Measurements from ENCODE around the gene PRUNE2. TPM values are rescaled to one million over a fixed set of nuclear protein-coding genes. Genes with fewer than 3 reads are reported as not detected.

The PRUNE2 gene
- polyA plus RNA-seq, 1 donor (not counting 4 experiments of a cell fraction or from before 2014, with no cell fraction given), result 0.41 TPM

DNA sequence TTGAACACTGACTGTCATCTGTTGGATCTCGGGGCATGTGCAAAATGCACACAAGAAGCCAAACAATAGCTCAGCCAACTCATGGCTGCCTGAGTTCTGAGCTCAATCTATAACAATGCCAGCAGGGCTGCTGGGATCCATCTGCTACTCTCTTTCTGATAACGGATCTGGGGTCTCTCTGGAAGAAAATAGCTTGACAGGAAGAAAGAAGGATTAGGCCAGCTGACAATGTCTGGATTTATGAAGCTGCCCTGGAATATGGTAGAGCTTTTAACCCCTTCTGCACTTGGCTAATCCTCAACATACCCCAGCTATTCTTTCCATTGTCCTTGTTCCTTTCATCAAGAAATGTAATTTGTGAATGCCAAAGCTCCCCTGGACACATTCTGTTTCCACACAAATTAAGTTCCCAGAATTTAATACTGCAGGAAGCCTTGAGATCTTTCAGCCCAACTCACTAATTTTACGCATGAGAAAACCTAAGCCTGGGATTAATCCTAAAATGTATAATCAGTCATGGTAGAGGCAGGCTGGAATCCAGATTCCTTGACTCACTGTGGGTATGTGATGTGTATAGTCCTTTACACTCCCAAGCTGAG, 204.4 kb downstream of the PRUNE2 start:
- Histone ChIP-seq H3K27ac (ENCODE audit: control insufficient read depth, insufficient read depth, low read length) (no peak overlapping the region), H3K4me1 (ENCODE audit: control insufficient read depth, extremely low read depth, insufficient read depth, low read length) (no peaks in the 10 kb centered on the region), H4K20me1 (ENCODE audit: control insufficient read depth, extremely low read depth, insufficient read depth, low read length) (no peaks in the 10 kb centered on the region), H3K9me3 (ENCODE audit: control insufficient read depth, low read depth, low read length) (no peaks in the 10 kb centered on the region), H3K4me3 (ENCODE audit: control insufficient read depth in 2 of 3, extremely low read depth in 1 of 3, insufficient read depth in 2 of 3, low read depth in 1 of 3, low read length in 3 of 3) (no peak overlapping the region), H3K27me3 (ENCODE audit: control insufficient read depth, extremely low read depth, insufficient read depth, low read length) (no peaks in the 10 kb centered on the region), H2AFZ (ENCODE audit: control insufficient read depth, low read length) (no peak overlapping the region), H3K4me2 (ENCODE audit: control insufficient read depth, extremely low read depth, insufficient read depth, low read depth, low read length) (no peak overlapping the region), H3K36me3 (ENCODE audit: control insufficient read depth in 2 of 2, extremely low read depth in 1 of 2, insufficient read depth in 2 of 2, low read length in 2 of 2) (no peaks in the 10 kb centered on the region), H3K9me1 (ENCODE audit: control insufficient read depth, extremely low read depth, insufficient read depth, low read length) (no peaks in the 10 kb centered on the region), H3K9ac (ENCODE audit: control insufficient read depth, extremely low read depth, insufficient read depth, low read length) (no peak overlapping the region), H3K79me2 (ENCODE audit: control insufficient read depth, insufficient read depth, low read length) (no peaks in the 10 kb centered on the region)
- dilution Hi-C loops (cut with MboI; ENCODE audit: extremely low pct_ligation_motif_present, low sequenced_read_pairs), result no loop called here
- FAIRE-seq (no peak), DNase-seq (ENCODE audit: low read depth, low spot score) (no peak)
- no peak for TF ChIP-seq EZH2 (IDR thresholded peaks at IDR 0.05; ENCODE audit: low read length)
- TF ChIP-seq, protein P1, sequence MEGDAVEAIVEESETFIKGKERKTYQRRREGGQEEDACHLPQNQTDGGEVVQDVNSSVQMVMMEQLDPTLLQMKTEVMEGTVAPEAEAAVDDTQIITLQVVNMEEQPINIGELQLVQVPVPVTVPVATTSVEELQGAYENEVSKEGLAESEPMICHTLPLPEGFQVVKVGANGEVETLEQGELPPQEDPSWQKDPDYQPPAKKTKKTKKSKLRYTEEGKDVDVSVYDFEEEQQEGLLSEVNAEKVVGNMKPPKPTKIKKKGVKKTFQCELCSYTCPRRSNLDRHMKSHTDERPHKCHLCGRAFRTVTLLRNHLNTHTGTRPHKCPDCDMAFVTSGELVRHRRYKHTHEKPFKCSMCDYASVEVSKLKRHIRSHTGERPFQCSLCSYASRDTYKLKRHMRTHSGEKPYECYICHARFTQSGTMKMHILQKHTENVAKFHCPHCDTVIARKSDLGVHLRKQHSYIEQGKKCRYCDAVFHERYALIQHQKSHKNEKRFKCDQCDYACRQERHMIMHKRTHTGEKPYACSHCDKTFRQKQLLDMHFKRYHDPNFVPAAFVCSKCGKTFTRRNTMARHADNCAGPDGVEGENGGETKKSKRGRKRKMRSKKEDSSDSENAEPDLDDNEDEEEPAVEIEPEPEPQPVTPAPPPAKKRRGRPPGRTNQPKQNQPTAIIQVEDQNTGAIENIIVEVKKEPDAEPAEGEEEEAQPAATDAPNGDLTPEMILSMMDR (optimal IDR thresholded peaks at IDR 0.05 in 1 of 3, IDR thresholded peaks at IDR 0.05 in 1 of 3, conservative IDR thresholded peaks at IDR 0.05 in 1 of 3; ENCODE audit: extremely low read depth in 1 of 3, insufficient read depth in 2 of 3, low read length in 3 of 3), result no peak

DNA sequence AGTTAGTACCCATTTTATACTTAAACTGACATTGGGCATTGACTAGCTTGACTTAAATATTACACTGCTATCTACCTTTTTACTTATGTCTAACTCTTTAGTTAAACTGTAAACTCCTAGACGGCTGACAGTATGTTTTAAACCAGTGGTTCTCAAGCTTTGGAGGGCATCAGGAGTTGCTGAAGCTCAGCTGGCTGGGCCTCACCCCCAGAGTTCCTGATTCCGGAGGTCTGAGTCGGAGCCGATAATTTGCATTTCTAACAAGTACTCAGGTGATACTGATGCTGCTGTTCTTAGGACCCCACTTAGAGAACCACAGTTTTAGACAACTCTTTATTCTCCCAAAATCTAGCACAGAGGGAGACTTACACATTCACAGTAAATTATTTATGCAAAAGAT, 205.0 kb downstream of the PRUNE2 start:
- Histone ChIP-seq H3K9me3 (ENCODE audit: control insufficient read depth, low read depth, low read length) (no peaks in the 10 kb centered on the region), H3K4me2 (ENCODE audit: control insufficient read depth, extremely low read depth, insufficient read depth, low read depth, low read length) (no peak overlapping the region), H3K27me3 (ENCODE audit: control insufficient read depth, extremely low read depth, insufficient read depth, low read length) (no peaks in the 10 kb centered on the region), H3K79me2 (ENCODE audit: control insufficient read depth, insufficient read depth, low read length) (no peaks in the 10 kb centered on the region), H3K4me3 (ENCODE audit: control insufficient read depth in 2 of 3, extremely low read depth in 1 of 3, insufficient read depth in 2 of 3, low read depth in 1 of 3, low read length in 3 of 3) (no peak overlapping the region), H3K4me1 (ENCODE audit: control insufficient read depth, extremely low read depth, insufficient read depth, low read length) (no peaks in the 10 kb centered on the region), H3K9me1 (ENCODE audit: control insufficient read depth, extremely low read depth, insufficient read depth, low read length) (no peaks in the 10 kb centered on the region), H3K9ac (ENCODE audit: control insufficient read depth, extremely low read depth, insufficient read depth, low read length) (no peak overlapping the region), H3K36me3 (ENCODE audit: control insufficient read depth in 2 of 2, extremely low read depth in 1 of 2, insufficient read depth in 2 of 2, low read length in 2 of 2) (no peaks in the 10 kb centered on the region), H4K20me1 (ENCODE audit: control insufficient read depth, extremely low read depth, insufficient read depth, low read length) (no peaks in the 10 kb centered on the region), H2AFZ (ENCODE audit: control insufficient read depth, low read length) (no peak overlapping the region), H3K27ac (ENCODE audit: control insufficient read depth, insufficient read depth, low read length) (no peak overlapping the region)
- TF ChIP-seq EZH2 (IDR thresholded peaks at IDR 0.05; ENCODE audit: low read length), result no peak
- TF ChIP-seq, protein P1 (optimal IDR thresholded peaks at IDR 0.05 in 1 of 3, IDR thresholded peaks at IDR 0.05 in 1 of 3, conservative IDR thresholded peaks at IDR 0.05 in 1 of 3; ENCODE audit: extremely low read depth in 1 of 3, insufficient read depth in 2 of 3, low read length in 3 of 3), result no peak
- FAIRE-seq (no peak), DNase-seq (ENCODE audit: low read depth, low spot score) (no peak)
- dilution Hi-C loops (cut with MboI; ENCODE audit: extremely low pct_ligation_motif_present, low sequenced_read_pairs), result no loop called here

Measured in keratinocyte (primary cell).